DMS53 treated with DMSO at 0.1 percent for 48 hours (cell line): ENCODE data around the gene MSX2.

Experiments
- DNase-seq: peaks from one replicate; lab custom pipeline; 2025; ENCODE audit not compliant: unreplicated experiment; lab: John Stamatoyannopoulos, UW

Gene MSX2

GRCh38 chr5:174765540-174765939 lies 41.2 kb downstream of the MSX2 start:
- no peak for DNase-seq

DNA sequence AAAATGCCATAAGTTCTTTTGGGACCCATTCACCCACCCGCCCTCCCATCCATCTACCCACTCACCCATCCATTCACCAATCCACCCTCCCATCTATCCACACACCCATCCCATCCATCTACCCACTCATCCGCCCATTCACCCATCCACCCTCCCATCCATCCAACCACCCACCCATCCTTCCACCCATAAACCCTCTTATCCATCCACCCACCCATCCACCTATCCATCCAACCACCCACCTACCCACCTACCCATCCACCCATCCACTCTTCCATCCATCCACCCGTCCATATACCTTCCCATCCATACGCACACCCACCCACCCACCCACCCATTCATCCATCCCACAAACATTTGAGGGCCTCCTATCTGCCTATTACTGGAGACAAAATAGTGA lies 43.3 kb downstream of the MSX2 start:
- no peak for DNase-seq

- no peak for DNase-seq
Observed at GRCh38 chr5:174769005-174769404, 44.6 kb downstream of the MSX2 start.

DNA sequence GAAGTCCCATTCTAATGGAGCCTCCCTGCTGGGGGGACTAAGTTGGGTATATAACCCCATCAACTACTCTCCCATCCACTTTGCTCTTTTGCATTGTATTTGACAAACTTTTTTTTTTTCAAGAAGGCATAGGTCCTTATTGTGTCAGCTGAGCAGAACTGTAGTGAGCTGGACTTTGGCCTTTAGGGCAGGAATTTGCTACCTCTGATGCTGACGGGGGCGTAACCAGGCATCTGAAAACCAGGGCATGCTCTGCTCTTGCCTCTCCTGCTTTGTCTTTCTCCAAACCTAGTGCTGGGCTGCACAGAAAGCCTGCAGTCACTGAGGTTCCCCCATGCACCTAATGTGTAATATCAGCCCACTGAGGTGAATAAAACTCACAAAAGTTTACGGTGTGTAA lies 49.0 kb downstream of the MSX2 start:
- DNase-seq = no peak

GRCh38 chr5:174775081-174775480 lies 50.7 kb downstream of the MSX2 start:
- no peak for DNase-seq

DNA sequence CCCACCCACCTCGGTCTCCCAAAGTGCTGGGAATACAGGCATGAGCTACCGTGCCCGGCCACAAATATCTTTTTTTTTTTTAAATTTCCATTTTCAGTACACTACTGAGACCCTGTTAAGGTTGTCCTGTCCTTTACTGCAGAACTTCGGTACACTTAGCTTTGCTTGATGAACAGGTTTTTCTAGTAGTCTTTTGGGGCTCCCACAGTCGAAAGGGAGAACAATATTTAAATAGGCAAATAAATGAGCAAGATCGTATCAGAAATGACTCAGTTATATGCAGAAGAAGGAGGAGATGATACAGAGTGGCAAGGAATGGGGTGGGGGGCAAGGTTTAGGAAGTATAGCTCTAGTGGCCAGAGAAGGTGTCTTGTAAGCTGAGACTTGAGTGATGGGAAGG lies 52.7 kb downstream of the MSX2 start:
- DNase-seq = no peak

DNA sequence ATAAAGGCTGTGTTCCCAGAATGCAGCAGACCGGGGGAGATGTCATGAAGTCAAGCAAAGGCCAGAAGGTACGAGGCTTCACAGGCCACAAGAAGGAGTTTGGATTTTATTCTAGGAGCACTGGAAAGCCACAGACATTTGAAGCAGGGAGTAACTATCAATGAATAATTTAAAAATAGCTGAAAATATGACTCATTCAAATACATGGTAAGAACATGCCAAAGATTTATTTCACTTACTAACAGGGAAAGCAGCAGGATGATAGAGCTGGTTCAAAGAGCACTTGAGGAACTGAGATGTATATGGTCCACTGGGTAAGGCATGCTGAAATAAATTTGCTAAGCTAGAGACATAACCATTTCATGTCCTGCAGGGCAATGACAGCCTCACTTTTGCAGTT lies 53.2 kb downstream of the MSX2 start:
- no peak for DNase-seq
